AG09309 (cell line): ENCODE results near the gene CXCL17.

ENCODE experiments used
- DNase-seq: peaks from one replicate; pipeline ENCODE4 v3.0.0-alpha.2; 2010; ENCODE audit warnings: low read depth
- H3K4me3 ChIP-seq: 2 replicates; pipeline ENCODE4 v1.5.1; 2011; ENCODE audit warnings: mild to moderate bottlenecking, low read depth, low read length, moderate library complexity; ENCODE audit not compliant: control insufficient read depth
- TF ChIP-seq, protein P1 (sequence below): IDR thresholded peaks from 2 replicates; pipeline ENCODE4 v1.5.1; 2011; ENCODE audit warnings: mild to moderate bottlenecking, low read depth, low read length, inconsistent platforms; ENCODE audit not compliant: insufficient read depth, control insufficient read depth; ENCODE audit errors: missing control alignments

Gene CXCL17

DNA sequence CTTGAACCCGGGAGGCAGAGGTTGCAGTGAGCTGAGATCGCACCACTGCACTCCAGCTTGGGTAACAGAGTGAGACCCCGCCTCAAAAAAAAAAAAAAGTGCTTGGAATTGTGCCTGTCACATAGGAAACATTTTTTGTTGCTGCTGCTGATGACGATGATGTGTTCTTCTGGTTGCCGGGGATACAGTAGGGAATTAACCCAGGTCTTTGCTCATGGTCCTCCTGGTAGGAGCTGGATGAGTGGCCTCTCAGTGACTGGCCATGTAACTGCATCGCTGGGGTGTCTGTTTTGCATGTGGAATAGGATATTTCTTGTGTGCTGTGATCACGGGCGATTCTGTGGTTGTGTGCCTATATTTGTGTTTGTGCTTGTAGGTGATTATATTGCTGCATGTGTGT, 48.0 kb downstream of the CXCL17 start:
- TF ChIP-seq, protein P1, sequence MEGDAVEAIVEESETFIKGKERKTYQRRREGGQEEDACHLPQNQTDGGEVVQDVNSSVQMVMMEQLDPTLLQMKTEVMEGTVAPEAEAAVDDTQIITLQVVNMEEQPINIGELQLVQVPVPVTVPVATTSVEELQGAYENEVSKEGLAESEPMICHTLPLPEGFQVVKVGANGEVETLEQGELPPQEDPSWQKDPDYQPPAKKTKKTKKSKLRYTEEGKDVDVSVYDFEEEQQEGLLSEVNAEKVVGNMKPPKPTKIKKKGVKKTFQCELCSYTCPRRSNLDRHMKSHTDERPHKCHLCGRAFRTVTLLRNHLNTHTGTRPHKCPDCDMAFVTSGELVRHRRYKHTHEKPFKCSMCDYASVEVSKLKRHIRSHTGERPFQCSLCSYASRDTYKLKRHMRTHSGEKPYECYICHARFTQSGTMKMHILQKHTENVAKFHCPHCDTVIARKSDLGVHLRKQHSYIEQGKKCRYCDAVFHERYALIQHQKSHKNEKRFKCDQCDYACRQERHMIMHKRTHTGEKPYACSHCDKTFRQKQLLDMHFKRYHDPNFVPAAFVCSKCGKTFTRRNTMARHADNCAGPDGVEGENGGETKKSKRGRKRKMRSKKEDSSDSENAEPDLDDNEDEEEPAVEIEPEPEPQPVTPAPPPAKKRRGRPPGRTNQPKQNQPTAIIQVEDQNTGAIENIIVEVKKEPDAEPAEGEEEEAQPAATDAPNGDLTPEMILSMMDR = no peak
- DNase-seq = no peak
- no peak overlapping the region for H3K4me3 ChIP-seq

DNA sequence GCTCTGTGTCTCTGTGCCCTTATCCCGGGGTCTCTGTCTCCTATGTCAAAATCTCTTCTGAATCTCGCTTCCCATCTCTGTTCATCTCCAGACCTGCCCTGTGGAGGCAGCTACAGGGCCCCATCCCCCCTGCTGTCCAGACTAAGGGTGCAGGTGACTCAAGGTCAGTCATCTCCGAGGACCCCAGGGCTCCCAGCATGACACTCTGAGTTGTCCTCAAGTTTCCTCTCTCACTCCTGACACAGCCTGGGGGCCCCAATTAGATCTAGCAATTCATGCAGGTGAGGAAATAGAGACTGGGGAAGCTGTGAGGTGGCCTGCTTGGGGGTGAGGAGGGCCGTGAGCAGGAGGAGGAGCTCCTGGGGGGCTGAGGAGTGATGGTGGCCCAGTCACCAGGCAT, 50.6 kb downstream of the CXCL17 start:
- H3K4me3 ChIP-seq = no peak overlapping the region
- no peak for DNase-seq
- TF ChIP-seq, protein P1 = no peak

DNA sequence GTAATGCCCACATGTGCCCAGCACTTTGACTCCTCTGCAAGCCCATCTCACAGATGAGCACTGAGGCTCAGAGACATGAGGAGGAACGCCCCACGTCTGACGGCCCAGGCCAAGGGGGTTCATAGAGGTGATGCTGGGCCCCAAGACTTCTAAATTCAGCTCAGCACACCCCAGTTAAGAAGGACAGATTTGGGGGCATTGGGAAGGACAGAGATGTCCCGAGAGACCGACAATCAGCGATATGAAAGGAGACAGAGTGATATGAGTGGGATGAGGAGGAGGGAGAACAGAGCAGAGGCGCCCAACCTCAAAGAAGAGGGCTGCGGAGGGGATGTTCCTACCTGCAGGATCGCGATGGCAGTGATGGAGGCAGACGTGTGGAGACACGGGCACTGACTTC, 52.8 kb downstream of the CXCL17 start, which contains the start of gene CNFN:
Gene CNFN (minus strand): TSS at position 399 of the 400 bp plus-strand sequence. CDS start 1,260 bp downstream, outside the sequence.
- TF ChIP-seq, protein P1 = no peak
- no peak for DNase-seq
- no peak within 1 kb of the TSS for H3K4me3 ChIP-seq

DNA sequence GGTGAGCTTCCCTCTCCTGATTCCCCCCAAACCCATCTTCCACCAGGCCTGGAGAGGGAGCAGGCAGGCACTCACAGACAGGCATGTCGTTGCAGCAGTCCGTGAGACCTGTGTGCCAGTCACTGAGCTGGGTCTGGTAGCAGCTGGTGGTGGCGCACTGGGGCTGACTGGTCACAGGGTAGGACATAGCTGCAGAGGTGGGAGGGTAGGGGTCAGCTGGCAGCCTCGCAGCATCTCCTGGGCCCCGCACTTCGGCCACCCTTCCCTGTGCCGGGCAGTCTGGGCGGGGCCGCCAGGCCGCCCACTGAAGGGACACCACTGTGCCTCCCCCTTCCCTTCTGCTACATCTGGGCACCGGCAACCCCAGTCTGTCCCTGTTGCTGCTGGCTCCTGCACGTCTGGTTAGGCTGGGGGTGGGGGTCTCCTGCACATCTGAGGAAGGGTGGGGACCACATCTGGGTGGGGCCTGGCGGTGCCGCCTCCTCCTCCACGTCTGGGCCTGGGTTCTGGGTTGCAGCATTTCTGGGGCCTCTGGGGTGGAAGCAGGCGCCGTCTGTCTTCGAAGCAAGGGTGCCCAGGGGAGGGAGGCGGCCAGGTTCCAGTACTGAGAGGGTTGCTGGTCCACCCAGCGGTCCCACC, 53.8 kb downstream of the CXCL17 start:
- no peak overlapping the region for H3K4me3 ChIP-seq
- no peak for DNase-seq
- TF ChIP-seq, protein P1 = no peak

DNA sequence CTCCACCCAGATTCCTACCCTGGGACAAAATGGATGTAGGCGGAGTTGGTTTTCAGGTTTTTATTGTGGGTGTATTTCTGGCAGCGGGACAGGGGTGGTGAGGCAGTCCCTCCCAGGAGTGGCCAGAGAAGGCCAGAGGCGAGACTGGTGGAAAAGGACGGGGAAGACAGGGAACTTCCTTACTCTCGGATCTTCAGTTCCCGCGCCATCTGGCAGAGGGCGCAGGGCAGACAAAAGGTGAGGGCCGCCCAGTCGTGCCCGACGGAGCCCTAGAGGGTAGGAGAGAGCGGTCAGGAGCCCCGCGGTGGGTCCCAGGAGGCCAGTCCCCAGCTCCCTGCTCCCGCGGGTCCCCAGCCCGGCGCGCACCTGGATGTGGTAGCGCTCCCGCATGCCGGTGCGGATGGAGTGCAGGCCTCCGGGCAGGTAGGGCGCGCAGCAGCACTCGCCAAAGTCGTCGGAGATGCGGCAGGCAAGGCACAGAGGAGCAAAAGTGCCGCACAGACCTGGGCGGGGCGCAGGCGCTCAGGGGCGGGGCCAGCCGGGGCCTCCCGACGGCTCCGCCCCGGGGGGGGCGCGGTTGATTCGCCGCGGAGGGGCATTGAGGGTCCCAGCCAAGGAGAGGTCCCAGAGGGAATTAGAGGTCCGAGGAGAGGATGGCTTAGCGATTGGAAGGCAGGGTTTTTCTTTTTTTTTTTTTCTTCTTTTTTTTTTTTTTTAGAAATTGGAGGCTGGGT, 55.6 kb downstream of the CXCL17 start:
- DNase-seq = no peak
- H3K4me3 ChIP-seq = peak overlapping the region; percentile 44

DNA sequence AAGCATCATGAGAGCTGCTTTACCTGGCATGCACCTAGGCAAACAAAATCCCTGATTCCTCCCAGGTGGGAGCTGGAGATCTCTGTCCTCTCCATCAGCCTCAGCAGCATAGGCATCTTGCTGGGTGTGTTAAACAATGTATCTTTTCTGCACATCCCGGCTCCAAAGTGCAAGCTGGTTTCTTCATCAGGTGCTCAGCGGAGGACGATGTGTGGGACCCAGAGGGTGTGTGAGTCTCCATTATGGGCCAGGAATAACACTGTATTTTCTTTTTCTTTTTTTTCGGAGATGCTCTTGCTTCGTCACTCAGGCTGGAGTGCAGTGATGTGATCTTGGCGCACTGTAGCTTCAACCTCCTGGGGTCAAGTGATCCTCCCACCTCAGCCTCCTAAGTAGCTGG, 62.6 kb downstream of the CXCL17 start:
- TF ChIP-seq, protein P1 = no peak
- H3K4me3 ChIP-seq = no peak overlapping the region
- no peak for DNase-seq

More for the DNA sequence above, 55.6 kb downstream of the CXCL17 start:
- TF ChIP-seq, protein P1 = peak; percentile 60
